GM18907 (cell line): Measurements from ENCODE around the gene PLCH2.
"Not testable (repeated sequence)": the region's sequence is repeated elsewhere in the genome, so short reads cannot be mapped to it uniquely, and the experiment has no call there.

ENCODE experiments used
- ATAC-seq: cut with Tn5 transposase; IDR thresholded peaks from one replicate; pipeline ENCODE4 v1.9.1; 2021; ENCODE audit warnings: mild to moderate bottlenecking, moderate library complexity; ENCODE audit not compliant: unreplicated experiment

PLCH2 gene

DNA sequence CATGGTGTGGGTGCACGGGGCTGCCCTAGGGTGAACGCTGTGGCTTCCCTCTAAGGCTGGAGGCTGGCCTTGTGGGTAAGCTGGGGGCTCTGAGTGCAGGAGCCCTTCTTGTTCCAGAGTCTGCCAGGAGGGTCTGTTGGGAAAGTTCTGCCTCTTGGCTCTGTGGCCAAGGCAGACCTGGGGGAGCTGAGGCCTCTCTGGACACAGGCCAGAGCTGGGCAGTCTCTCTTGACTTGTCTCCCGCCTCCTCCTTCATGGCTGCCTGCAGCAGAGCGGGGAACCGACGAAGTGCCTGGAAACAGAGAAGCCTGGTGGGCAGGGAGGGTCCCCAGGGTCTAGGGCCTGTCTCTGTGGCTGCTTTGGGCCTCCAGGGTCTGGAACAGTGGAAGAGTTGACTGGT is 33.4 kb upstream of the PLCH2 start:
- no peak for ATAC-seq

DNA sequence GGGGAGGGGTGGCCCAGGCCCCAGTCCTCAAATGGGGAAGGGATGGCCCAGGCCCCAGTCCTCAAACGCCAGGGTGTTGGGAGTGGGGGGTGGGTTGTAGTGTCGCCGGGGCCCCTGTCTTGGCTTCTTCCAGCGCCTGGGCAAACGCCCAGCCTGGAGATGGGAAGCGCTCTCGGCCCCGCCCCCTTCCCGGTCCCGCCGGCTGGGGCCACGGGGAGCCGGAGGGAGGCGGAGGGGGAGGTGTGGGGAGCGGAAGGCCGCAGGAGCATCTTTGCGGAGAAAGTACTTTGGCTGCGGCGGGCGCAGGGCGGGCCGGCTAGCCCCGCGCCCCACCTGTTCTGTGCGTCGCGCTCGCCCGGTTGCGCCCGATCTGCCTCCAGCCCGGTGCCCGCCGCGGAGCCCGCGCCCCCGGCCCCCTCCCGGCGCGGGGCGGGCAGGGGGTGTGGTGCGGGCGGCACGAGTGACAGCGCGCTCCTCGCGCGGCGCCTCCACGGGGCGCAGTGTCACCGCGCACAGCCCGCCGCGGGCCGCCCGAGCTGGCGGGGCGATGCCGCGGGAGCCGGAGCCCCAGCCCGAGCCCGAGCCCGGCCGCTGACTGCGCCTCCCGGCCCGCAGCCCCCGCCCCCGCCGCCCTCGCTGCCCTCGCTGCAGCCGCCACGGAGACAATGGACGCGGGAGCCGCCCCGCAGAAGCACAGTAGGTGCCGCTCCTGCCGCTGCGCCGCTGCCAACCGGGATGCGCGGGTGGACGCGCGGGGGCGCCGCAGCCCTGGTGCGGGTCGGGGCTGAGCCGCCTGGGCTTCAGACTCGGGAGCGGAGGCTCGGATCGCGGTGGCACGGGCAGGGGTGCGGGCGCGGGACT is 32.6 kb upstream of the PLCH2 start:
- ATAC-seq = no peak

DNA sequence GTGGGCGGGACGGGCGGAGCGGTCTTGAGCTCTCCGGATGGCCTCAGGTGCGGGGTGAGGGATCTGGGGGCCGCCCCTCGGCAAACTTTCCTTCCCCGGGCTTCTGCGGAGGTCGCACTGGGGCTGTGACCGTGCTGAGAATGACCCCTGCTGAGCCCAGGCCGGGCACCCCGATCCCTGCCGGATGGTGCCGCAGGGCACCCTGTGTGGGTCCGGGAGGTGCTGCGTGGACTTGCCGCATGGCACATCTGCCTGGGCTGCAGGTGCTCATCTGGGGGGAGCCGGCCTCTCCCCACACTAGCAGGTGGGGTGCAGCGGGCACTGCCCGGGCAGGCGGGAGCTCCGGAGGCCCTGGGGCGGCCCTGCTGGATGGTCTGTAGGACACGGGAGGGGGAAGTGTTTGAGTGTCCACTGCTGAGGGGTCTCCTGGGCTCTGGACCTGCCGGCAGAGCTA is 31.9 kb upstream of the PLCH2 start:
- ATAC-seq = no peak

DNA sequence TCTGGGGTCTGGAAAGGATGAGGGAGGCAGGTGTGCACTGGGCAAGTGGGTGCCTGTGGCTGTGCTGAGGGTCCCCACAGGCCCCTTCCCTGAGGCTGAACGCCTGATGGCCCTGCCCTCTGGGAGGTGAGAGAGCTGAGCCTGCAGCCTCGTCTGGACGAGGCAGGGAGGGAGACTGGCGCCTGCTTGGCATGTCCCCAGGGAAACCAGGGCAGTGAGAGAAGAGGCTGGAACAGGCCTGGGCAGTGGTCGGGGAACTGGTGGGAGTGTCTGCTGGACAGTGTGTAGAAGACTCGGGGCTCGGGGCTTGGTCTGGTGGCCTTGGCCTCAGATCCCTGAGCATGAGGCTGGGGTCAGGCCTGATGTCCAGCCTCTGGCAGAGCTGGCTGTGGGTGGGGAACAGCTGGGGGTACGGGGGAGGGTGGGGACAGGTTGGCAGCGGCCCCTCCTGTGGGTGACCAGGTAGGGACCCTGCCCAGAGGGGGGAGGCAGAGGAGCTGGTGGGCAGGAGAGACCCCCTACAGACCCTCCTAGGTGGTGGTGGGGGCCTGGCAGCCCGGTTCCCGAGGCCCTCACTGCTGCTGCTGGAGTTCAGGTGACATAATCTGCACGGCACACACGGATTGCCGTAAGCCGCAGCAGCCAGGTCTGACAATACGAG is 30.8 kb upstream of the PLCH2 start:
- ATAC-seq = no peak

DNA sequence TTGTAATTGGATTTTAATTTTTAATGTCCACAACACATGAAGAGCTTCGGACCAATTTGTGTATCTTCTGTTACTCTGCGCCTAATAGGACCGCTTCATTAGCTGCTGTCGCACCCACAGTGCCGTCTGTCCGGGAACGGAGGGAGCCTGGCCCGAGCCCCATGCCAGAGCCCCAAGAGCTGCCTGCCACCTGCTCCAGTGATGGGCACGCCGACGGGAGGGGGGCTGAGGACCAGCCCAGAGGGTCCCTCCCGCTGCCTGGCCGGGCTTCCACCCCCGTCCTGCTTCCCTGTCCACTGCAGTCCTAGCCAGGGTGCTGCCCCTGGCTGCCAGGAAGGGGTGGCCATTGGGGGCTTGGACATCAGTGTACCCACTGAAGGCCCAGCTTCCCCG is 30.3 kb upstream of the PLCH2 start:
- no peak for ATAC-seq

DNA sequence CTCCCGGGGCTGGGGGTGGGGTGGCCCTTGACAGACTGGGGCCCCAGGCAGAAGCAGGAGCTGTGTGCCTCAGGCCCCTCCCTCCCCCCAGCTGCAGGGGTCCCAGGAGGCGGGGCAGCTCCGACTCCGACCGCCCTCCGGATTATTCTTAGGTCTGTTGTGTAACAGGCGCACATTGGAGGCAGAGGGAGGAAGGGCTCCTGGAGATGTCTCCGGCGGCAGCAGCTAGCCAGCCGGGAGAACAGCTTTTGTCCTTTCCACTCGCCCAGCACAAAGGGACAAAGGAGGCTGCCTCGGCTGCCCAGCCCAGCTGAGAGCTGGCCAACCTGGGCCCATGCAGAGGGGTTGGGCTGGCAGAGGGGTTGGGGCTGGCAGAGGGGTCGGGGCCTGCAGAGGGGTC is 29.7 kb upstream of the PLCH2 start:
- ATAC-seq = no peak

DNA sequence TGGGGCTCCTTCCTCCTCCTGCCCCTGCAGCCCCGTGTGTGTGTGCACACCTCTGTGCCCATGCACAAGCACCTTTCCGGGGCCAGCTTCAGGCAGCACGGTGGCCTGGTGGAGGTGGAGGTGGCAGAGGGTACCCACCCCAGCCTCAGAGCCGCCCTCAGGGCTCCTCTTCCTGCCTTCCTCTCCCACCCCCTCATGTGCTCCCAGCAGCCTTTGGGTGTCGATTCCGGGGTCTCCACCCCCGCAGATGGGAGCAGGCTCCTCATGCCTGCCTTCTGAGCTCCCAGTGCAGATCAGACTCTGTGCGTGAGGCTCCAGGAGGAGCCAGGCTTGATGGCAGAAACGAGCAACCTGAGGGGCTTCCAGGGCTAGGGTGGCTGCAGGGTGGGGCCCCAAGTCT is 29.2 kb upstream of the PLCH2 start:
- no peak for ATAC-seq

DNA sequence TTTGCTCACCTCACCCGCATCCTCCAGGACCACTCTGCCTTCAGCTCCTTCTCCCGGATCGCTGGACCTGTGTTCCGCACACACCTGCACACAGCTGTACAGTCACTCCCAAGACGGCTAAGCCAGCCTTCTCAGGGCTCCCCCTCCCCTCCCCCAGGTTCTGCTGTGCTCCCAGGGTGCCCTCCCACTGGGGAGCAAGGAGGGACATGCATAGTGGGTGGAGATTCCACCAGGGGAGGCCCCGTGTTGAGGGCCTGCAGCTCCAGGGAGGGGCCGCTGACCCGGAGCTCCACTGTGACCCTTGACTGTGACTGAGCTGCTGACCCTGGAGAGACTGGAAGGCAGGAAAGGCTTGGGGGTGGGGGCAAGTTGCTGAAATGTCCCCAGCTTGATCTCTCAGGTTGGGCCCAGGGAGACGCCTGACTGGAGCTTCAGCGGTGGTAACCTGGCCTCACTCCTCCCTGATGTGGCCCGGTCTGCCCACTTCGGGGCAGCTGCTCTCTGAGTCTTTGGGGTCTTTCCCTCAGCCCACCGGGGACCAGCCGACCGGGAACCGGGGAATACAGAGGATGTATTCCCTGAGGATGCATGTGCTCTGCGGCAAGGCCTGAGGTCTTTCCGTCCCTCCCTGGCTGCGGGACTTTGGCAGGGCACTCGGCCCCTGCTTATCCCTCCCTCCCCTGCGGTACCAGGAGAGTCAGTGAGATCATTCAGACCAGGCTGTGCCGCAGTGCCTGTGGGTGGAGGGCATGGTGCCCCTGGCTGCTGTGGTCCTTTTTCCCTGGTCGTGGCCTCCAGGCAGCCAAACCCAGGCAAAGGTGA is 28.6 kb upstream of the PLCH2 start:
- no peak for ATAC-seq

DNA sequence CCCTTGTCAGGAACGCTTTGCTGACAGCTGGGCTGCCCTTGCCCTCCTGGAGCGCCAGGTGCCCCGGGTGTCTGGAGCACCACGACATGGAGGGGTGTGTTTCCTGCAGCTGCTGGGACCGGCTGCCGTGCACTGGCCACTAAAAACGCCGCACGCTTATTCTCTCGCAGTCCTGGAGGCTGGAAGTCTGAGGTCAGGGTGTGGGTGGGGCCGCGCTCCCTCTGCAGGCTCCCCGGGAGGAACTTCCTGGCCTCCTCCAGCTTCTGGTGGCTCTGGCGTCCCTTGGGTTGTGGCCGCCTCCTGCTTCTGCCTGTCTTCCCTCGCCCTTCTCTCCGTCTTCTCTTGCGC is 28.0 kb upstream of the PLCH2 start:
- ATAC-seq = no peak

DNA sequence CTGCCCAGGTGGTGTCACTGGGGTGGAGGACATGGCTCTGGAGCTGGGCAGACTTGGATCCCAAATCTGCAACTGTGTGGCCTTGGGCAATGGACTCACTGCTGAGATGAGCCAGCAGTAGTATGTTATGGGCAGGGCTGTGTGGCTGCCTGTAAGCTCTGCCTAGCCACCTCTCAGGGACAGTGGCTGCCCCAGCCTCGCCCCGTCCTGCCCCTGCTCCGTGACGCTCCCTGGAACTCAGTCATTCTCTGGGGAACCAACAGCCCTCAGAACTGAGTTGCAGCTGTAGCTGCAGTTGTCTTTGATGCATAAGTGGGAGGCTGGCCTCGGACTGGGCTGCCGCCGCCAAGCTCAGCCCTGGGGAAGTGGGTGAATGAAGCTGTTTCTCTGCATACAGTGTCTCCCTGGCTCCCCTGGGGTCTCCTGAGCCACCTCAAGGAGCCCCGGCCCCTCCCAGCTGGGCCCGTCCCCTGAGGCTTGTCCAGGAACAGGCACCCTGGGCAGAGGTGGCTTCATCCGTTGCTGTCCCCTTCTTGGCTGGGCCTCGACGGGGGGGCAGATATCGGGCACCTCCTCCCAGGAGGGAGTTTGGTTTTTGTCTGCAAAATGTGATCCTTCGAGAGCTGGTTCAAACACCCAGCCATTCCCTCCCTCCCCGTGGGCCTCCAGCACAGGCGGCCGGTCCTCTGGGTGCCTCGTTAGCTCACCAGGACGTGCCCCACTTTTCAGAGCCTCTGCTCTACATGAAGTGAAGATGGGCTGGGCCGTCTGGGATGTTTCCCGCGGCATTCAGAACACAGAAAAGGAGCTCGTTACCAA is 26.2 kb upstream of the PLCH2 start:
- ATAC-seq = no peak

DNA sequence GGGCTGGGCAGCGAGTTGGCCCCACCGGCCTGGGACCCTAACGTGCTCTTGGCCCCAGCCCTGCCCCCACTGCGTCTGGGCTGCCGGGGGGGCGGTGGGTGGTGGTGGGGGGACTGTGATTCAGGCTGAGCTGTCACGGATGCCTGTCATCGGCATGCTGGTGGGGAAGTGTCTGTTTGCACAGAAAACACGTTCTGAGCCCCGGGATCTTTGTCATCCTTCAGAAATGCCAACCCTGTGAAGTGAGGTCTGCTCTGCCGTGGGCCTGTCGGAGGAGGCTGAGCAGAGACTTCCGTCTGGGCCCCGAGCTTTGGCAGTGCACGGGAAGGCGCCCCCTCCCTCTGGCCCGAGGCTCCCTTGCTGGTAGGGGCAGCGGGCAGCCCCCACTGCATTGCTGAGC is 24.3 kb upstream of the PLCH2 start:
- ATAC-seq = no peak

DNA sequence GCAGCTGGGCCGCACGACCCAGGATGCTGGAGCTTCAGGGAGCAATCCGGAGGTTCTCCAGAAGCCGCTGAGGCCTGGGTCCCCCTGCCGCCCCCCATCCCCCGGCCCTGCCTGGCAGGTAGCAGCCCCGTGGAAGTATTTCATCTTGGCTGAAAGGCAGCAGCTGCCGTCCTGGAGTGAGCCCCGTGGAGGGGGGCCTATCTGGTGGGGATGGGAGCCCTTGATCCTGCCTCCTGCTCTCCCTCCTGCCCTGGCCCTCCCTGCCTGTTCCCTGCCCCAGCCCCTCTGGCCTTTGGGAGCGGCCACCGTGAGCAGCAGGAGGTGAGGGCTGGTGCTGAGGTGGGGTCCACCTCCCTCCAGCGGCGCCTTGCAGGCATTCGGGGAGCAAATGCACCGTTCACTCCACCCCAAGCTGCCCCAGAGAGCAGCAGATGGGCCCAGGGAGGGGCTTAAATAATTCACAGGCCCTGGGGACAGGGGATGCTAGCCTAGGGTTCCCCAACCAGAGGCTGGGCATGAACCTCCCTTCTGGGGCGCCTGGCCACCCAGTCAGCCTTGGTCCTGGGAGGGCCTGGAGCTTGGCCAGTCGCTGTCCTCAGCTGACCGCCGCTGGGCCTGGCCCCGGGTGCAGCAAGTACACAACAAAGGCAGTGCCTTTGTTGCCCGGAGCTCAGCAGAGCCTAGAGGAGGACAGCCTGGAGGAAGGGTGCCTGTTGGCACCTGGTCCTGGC is 23.7 kb upstream of the PLCH2 start:
- no peak for ATAC-seq

DNA sequence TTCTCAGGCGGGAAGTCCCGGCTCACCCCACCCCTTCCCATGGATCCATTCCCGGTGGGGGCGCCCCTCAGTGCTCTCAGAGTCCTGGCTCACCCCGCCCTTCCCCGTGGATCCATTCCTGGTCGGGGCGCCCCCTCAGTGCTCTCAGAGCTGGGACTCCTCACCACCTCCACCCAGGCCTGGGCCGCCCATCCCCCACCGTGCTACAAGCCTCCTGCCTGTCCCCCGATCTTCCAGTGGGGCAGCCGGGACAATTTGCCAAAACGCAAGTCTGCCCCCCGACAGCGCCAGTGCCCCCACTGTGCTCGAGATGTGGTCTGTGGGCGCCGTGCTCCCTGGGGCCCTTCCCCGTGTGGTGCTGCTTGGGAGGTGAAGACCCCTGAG is 23.2 kb upstream of the PLCH2 start:
- ATAC-seq = no peak

DNA sequence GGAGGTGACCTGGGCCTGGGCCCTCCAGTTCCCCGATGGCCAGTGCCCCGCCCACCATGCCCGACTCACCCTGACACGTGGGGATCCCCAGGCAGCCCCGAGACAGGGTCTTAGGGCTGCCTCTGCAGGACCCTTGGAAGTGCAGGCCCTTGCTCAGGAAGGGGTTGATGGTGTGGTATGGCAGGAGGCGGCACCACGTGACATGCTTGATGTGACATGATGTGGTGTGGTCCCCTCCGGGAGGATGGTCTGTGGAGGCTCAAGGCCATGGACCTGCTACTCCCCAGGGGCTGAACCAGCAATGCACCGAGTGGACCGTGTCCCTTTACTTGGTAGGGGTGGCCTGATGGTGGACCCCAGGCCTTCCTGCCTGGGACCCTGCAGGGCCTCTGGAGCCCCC is 21.9 kb upstream of the PLCH2 start:
- ATAC-seq = no peak

DNA sequence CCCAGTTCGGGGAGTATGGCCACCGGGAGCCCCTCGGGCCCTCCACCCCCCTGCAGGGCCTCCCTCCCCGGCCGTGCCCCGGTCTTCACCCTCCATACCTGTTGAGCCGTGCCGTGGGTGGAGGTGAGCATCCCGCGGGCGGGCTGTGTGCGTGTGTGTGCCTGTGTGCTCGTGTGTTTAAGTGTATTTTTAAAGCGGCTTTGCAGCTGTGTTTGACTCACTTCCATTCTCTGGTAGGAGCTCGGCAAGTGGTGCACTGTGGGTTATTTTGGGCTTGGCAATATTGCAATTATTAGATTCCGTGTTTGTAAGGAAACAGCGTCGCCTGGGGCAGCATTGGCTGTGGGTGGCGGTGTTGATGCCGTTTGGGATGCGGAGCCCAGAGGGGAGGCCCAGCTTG is 20.3 kb upstream of the PLCH2 start:
- no peak for ATAC-seq

DNA sequence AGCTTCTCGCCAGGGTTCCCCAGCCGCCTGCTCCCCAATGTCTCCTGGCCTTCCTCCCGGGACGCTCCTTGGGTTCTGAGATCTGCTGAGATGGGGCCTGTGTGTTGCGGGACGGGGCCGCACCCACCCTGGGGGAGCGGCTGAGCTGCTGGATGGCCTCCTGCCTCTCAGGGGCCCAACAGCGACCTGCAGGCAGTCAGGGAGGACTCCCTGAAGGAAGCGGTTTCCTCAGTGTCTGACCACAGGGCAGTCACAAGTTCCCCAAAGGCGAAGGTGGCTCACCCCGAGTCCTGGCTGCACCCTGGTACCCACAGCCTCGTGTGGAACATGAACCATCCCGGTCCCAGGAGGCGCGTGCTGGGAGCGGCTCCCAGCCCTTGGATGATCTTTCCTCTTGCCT is 18.6 kb upstream of the PLCH2 start:
- no peak for ATAC-seq

DNA sequence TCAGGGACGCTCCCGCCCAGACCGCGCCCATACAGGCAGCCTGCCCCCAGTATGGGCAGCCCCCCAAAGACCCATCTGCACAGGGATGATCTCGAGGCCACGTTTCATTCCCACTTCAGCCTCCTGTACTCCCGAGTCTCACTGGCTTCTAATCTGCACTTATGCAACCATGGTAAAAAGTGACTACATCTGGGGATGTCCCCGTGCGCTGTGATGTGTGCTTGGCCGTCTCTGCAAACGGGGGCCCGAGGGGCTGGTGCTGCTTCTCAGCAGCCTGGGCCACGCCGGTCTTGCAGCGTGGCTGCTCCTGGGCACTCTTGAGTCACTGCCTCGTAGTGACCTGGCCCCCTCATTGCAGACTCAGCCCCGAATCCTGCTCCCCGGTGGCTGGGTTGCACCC is 17.4 kb upstream of the PLCH2 start:
- no peak for ATAC-seq

DNA sequence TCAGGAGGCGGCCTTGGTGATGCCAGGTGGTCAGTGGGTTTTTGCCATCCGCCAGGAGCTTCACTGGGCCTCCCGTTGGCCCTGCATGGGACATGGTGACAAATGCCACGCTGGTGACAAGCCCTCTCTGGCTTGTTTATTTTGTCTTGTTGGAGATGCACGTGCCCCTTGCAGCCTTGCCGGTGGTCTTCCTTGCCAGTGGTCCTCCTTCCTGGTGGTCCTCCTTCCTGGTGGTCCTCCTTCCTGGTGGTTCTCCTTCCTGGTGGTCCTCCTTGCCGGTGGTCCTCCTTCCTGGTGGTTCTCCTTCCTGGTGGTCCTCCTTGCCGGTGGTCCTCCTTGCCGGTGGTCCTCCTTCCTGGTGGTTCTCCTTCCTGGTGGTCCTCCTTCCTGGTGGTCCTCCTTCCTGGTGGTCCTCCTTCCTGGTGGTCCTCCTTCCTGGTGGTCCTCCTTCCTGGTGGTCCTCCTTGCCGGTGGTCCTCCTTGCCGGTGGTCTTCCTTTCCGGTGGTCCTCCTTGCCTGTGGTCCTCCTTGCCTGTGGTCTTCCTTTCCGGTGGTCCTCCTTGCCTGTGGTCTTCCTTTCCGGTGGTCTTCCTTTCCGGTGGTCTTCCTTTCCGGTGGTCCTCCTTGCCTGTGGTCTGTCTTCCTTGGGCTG is 16.9 kb upstream of the PLCH2 start:
- ATAC-seq = not testable (repeated sequence)

DNA sequence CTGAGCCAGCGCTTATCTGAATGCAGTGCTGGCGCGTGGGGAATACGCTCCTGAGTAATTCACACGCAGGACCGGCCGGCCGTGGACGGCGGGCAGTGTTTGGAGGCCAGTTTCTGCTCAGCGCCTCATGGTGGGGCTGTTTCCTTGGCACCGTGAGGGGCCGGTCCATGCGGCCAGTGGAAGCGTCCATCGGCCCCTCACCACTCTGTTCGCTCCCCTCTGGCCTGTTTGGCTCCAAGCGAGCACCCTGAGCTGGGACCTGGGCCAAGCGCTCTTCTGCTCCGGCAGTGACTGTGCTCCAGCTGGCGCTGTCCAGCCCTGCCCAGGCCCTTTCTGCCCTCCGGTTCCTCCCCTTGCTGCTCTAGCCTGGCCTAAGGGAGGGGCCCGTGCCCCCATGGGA is 16.3 kb upstream of the PLCH2 start:
- ATAC-seq = no peak

DNA sequence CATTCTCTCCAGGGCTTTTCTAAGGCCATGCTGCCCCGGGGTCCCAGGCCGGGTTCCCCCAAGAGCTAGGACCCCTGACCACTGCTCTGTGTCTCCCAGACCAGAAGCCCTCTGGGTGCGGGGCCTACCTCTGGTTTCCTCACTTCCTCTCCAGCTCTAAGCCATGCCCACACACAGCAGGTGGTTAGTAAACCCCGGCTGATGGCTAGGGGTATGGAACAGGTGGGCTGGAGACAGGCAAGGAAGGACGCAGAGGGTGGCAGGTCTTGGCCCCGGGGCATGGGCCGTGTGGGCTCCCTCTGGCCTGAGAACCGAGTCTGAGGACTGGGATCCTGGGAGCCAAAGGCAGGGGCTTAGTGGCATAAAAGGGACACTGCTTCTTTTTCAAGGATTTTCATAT is 15.9 kb upstream of the PLCH2 start:
- ATAC-seq = no peak
